HG02759 (cell line): ENCODE results near the gene PRDM16.

Source experiments
- ATAC-seq: cut with Tn5 transposase; IDR thresholded peaks from one replicate; pipeline ENCODE4 v1.9.1; 2021; ENCODE audit warnings: mild to moderate bottlenecking, moderate library complexity; ENCODE audit not compliant: unreplicated experiment

PRDM16 gene

GRCh38 chr1:3475839-3476573 is 407.0 kb downstream of the PRDM16 start:
- no peak for ATAC-seq

GRCh38 chr1:3476666-3477065 is 407.7 kb downstream of the PRDM16 start:
- no peak for ATAC-seq

GRCh38 chr1:3477241-3477995 is 408.4 kb downstream of the PRDM16 start:
- no peak for ATAC-seq

- ATAC-seq = no peak
Measured at GRCh38 chr1:3478187-3478586, 409.2 kb downstream of the PRDM16 start.

GRCh38 chr1:3479511-3480368 is 410.7 kb downstream of the PRDM16 start:
- no peak for ATAC-seq

- no peak for ATAC-seq
Measured at GRCh38 chr1:3480369-3480719, 411.3 kb downstream of the PRDM16 start.

- ATAC-seq = no peak
Measured at GRCh38 chr1:3481046-3481445, 412.0 kb downstream of the PRDM16 start.

- no peak for ATAC-seq
Measured at GRCh38 chr1:3481836-3482375, 412.9 kb downstream of the PRDM16 start.

GRCh38 chr1:3482378-3482849 is 413.4 kb downstream of the PRDM16 start:
- ATAC-seq = no peak

- ATAC-seq = no peak
Measured at GRCh38 chr1:3483380-3483779, 414.4 kb downstream of the PRDM16 start.

GRCh38 chr1:3483801-3484444 is 414.9 kb downstream of the PRDM16 start:
- no peak for ATAC-seq

GRCh38 chr1:3485016-3485415 is 416.0 kb downstream of the PRDM16 start:
- ATAC-seq = no peak
